ENCODE measurements around the gene MAN1A2. TPM values are rescaled to one million over a fixed set of nuclear protein-coding genes. Genes with fewer than 3 reads are reported as not detected.

MAN1A2 gene
- polyA plus RNA-seq, 4 donors = 38.7 to 48.2 (median 45.5) TPM

DNA sequence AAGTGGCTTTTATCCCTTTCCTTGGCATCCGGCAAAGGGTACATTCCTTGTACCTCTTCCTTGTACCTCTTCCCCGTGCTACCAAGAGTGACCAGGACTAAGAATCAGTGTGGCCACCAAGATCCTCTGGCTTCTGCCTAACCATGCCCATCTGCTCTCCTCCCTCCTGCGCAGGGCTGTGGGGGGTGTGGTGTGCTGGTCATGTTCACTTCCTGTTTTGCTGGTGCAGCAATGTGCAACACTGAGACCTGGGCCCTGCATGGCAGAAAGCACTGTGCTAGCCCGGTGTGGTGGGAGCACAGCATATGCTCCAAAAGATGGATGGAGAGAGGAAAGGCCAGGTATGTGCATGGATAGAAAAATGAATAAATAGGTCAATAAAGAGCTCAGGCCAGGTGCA is 205.3 kb downstream of the MAN1A2 start:
- DNase-seq (ENCODE audit: low read depth in 4 of 4, low spot score in 2 of 4) = no peak

DNA sequence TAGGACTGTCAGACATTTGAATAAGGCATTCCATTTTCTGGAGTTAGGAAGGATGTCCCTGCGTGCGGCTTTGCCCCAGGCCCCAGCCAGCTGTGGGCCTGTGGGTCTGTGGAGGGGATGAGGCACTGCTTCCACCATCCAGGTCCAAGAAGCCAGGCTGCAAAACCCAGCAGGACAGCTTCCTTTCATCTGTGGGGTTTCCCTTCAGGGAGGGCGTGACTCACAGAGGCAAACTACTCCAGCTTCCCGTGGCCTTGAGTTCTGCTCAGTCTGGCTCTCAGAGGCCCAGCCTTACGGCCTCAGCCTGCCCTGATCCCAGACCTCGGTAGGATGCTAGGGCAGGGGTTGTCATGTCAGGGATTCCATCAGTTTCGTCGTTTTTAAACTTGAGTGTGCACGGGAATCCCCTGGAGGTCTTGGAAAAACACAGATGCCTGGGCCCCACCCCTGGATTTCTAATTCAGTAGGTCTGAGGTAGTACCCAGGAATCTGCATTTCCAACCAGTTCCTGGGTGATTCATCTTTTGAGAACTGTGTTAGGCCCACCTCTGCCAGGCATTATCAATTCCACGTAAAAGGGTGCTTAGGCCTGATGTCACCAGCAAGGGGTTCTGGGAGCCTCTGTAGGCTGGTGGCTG is 206.3 kb downstream of the MAN1A2 start:
- no peak for DNase-seq (ENCODE audit: low read depth in 4 of 4, low spot score in 2 of 4)

DNA sequence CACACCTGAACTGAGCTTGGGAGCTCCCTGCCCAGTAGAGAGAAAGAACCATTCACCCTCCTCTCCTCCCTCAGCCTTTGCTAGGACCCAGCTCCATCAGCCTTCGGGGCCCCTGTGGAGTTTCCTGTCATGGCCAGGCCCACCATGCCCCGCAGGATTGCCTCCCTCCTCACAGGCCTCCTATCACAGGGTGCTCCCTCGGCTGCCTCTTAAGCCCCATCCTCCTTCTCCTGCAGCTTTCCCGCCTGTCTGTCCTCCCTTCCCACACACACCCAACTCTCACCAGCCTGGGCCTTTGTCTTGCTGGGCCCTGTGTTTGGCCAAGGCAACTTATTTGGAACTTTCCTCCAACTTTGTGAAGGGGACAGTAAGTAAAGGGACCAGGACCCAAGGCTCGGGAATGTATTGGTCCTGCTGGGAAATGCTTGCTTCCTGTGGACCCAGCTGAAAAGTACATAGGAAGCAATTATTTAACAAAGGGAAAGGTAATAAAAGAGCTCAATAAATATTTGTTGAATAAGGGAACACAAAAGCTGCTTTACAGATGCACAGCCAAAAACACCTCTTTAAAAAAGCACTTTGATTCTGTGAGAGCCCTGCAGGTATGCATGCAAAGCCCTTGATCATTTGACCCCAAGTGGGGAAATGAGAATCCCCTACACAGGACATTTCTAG is 207.0 kb downstream of the MAN1A2 start:
- DNase-seq (ENCODE audit: low read depth in 4 of 4, low spot score in 2 of 4) = no peak

- DNase-seq (ENCODE audit: low read depth in 4 of 4, low spot score in 2 of 4) = no peak
These were observed 208.5 kb downstream of the MAN1A2 start for GRCh38 chr1:117575586-117576225.

DNA sequence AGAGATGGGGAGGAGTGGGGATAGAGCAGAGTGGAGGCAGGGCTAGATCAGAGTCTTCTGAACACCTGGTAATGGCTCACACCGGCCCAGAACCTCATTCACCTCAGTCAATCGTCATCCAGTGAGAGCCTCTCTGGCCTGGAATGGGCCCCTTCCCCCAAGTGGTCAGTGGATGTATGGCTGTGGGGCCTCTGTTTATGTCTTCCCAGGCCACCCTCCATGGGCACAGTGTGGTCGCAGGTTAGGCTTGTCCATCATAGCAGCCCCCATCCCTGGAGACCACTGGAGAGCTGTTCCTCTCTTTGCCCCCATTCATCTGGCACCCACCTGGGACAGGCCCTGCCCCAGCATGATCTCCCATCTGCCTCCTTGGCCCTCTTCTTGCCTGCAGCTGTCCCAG is 209.0 kb downstream of the MAN1A2 start:
- DNase-seq (ENCODE audit: low read depth in 4 of 4, low spot score in 2 of 4) = no peak

- no peak for DNase-seq (ENCODE audit: low read depth in 4 of 4, low spot score in 2 of 4)
These were observed 210.1 kb downstream of the MAN1A2 start for GRCh38 chr1:117577191-117577885.

- DNase-seq (ENCODE audit: low read depth in 4 of 4, low spot score in 2 of 4) = no peak
These were observed 211.2 kb downstream of the MAN1A2 start for GRCh38 chr1:117578466-117578865.

Other genes with a start within 250 kb of the MAN1A2 start
- 10 to 100 TPM; 15.1 to 29.7 (median 22.0) TPM for gene TRIM45, start 245.7 kb upstream of the MAN1A2 start, polyA plus RNA-seq (ENCODE audit: insufficient read length in 4 of 4)
- 10 to 100 TPM; 14.1 to 30.3 (median 22.8) TPM for gene VTCN1, start 156.5 kb upstream of the MAN1A2 start, polyA plus RNA-seq (ENCODE audit: insufficient read length in 4 of 4)
- 1 to 10 TPM; 2.1 to 4.1 (median 2.7) TPM for gene TENT5C, start 238.6 kb downstream of the MAN1A2 start, polyA plus RNA-seq (ENCODE audit: insufficient read length in 4 of 4)